Omental fat pad (tissue), 4 donors: ENCODE measurements around the gene KCTD10. TPM values are rescaled to one million over a fixed set of nuclear protein-coding genes. Genes with fewer than 3 reads are reported as not detected.

Experiments
- ATAC-seq: fragments of 150-250 bp; one replicate; pipeline ENCODE4 v1.9.1; 2016; ENCODE audit warnings: mild to moderate bottlenecking, moderate library complexity; ENCODE audit not compliant: low FRiP score
- DNase-seq: peaks from one replicate; pipeline ENCODE4 v3.0.0-alpha.2; 2019; ENCODE audit warnings: low spot score
- total RNA-seq, 4 donors: library from RNA; depleted of rRNA; stranded (reverse); fragments of >200 nt; gene quantifications; one replicate each; pipeline ENCODE4 v1.1.0, GENCODE V29; 2016
- TF ChIP-seq, protein P1 (sequence below), 3 donors: fragments of 450-650 bp; IDR thresholded peaks; one replicate each; pipeline ENCODE4 v1.5.1; 2016 to 2017; ENCODE audit warnings: antibody characterized with exemption in 3 of 3, mild to moderate bottlenecking in 3 of 3, moderate library complexity in 2 of 3

Gene KCTD10, protein sequence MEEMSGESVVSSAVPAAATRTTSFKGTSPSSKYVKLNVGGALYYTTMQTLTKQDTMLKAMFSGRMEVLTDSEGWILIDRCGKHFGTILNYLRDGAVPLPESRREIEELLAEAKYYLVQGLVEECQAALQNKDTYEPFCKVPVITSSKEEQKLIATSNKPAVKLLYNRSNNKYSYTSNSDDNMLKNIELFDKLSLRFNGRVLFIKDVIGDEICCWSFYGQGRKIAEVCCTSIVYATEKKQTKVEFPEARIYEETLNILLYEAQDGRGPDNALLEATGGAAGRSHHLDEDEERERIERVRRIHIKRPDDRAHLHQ
- 10 to 100 TPM; 75.6 to 99.6 (median 81.8) TPM for total RNA-seq

DNA sequence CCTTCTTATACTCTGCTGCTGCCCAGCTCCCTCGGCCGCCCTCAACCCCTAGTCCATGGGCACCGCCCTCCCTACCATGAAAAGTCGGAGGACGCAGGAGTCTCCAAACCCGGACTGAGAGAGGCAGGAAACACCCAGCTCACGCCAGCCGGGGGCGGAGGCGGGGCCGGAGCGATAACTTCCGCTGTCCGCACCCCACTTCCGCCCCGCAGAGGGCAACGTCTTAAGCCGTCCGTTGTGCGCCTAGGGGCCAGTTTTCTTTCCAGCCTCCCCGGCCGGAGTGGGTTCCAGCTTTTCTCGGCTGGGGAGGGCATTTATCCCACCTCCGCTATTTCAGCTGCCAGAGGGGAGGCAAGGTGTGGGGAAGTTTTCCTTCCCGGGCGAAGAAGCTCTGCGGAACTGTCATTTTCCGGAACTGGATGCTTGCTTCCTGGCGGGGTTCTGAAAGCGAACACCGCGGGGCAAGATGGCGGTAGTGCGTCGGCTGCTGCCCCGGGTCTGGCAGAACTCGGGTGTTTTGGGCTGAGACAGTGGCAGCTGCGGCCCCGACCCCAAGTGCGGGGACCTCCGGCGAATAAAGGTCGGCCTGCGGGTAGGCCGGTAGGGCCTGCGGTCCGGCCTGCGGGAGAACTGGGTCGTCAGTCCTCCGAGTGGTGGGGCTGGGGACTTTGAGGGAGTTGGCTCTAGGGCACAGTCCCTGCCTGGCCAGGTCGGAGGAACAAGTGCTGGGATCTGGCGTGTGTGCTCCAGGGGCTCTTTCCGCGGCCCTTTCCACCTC lies at the start of gene KCTD10, which contains the start of gene UBE3B:
Gene KCTD10 (minus strand): TSS at position 116 of the 778 bp plus-strand sequence. CDS start 38 bp downstream, at position 78.
Gene UBE3B (plus strand): TSS at position 450 of the 778 bp plus-strand sequence. CDS start 5,918 bp downstream, outside the sequence.
- TF ChIP-seq, protein P1, sequence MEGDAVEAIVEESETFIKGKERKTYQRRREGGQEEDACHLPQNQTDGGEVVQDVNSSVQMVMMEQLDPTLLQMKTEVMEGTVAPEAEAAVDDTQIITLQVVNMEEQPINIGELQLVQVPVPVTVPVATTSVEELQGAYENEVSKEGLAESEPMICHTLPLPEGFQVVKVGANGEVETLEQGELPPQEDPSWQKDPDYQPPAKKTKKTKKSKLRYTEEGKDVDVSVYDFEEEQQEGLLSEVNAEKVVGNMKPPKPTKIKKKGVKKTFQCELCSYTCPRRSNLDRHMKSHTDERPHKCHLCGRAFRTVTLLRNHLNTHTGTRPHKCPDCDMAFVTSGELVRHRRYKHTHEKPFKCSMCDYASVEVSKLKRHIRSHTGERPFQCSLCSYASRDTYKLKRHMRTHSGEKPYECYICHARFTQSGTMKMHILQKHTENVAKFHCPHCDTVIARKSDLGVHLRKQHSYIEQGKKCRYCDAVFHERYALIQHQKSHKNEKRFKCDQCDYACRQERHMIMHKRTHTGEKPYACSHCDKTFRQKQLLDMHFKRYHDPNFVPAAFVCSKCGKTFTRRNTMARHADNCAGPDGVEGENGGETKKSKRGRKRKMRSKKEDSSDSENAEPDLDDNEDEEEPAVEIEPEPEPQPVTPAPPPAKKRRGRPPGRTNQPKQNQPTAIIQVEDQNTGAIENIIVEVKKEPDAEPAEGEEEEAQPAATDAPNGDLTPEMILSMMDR (IDR thresholded peaks at IDR 0.05): no peak
- ATAC-seq: peak; percentile 98
- peak; percentile 66 for DNase-seq

- TF ChIP-seq, protein P1 (IDR thresholded peaks at IDR 0.05): no peak
- no peak for ATAC-seq
- DNase-seq: no peak
These were observed 48.1 kb upstream of the KCTD10 start for GRCh38 chr12:109525279-109525585.

- TF ChIP-seq, protein P1 (IDR thresholded peaks at IDR 0.05): no peak
- DNase-seq: no peak
These were observed 47.6 kb upstream of the KCTD10 start for GRCh38 chr12:109524466-109525278.

GRCh38 chr12:109523504-109523903 lies 46.4 kb upstream of the KCTD10 start:
- TF ChIP-seq, protein P1 (IDR thresholded peaks at IDR 0.05): no peak
- no peak for ATAC-seq
- DNase-seq: no peak

More at GRCh38 chr12:109524466-109525278, 47.6 kb upstream of the KCTD10 start:
- no peak for ATAC-seq

- ATAC-seq: no peak
- DNase-seq: no peak
- TF ChIP-seq, protein P1 (IDR thresholded peaks at IDR 0.05): no peak
These were observed 46.0 kb upstream of the KCTD10 start for GRCh38 chr12:109523071-109523470.

DNA sequence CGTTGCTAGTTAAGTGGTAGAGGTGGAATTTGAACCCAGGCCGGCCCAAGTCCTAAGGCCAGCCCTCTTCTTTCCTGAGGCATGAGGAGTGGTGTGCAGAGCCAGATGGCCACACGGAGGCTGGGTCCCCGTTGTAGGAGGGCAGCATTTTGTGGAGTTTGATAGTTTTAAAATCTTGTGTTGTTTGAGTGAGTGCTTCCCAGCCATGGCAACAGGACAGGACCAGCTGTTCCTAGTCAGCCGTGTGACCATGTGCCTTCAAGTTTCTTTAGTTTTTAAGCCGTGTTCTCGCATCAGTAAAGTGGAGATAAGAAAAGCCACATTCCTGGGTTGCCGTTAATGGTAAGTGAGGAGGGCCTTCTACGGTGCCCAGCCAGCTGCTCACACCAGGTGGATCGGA lies 44.7 kb upstream of the KCTD10 start:
- ATAC-seq (no peak), DNase-seq (no peak)

More for the DNA sequence above, 44.7 kb upstream of the KCTD10 start:
- TF ChIP-seq, protein P1 (IDR thresholded peaks at IDR 0.05): no peak
